B cell (primary cell): ENCODE data around the gene CNTNAP2. TPM values are rescaled to one million over a fixed set of nuclear protein-coding genes. Genes with fewer than 3 reads are reported as not detected.

Experiments
- ATAC-seq: fragments of 200-7000 bp; cut with Tn5 transposase; one replicate; pipeline ENCODE4 v1.10.0; 2021; ENCODE audit warnings: low read depth, mild to moderate bottlenecking, moderate number of reproducible peaks, moderate library complexity
- CTCF ChIA-PET: fragments of 350-600 bp; sonication (Branson Sonifier 250); formaldehyde crosslinking; loops from one replicate; lab custom pipeline; 2021; ENCODE audit warnings: antibody characterized with exemption, inconsistent platforms; lab: Charles Lee
- POLR2A ChIA-PET: fragments of 350-600 bp; sonication (Branson Sonifier 250); formaldehyde crosslinking; loops from one replicate; lab custom pipeline; 2021; ENCODE audit warnings: antibody characterized with exemption; lab: Charles Lee
- DNase-seq: peaks from one replicate; pipeline ENCODE4 v3.0.0; 2013
- H2AFZ ChIP-seq: 2 replicates; pipeline ENCODE4 v1.6.1; 2012; ENCODE audit warnings: mild to moderate bottlenecking, low read depth, low read length; ENCODE audit not compliant: insufficient read depth, poor library complexity, severe bottlenecking
- H3K27ac ChIP-seq, 2 donors: 1 replicate in 1 of 2; 2 replicates in 1 of 2; pipeline ENCODE4 v1.5.1; 2012 to 2013; ENCODE audit warnings: low read length in 2 of 2, mild to moderate bottlenecking in 2 of 2, moderate library complexity in 1 of 2
- H3K27me3 ChIP-seq, 4 experiments: fragments of 200-600 bp in 1 of 4; sonication (generic) in 1 of 4; replicated peaks in 1 of 4; 1 replicate in 2 of 4; 2 replicates in 2 of 4; pipeline versions ENCODE4 v1.6.1 to v1.7.0; 2013 to 2016; ENCODE audit warnings: low read length in 3 of 4, mild to moderate bottlenecking in 2 of 4, mixed read lengths in 1 of 4, moderate library complexity in 1 of 4; ENCODE audit not compliant: insufficient read depth in 4 of 4, control insufficient read depth in 3 of 4; ENCODE audit errors: control extremely low read depth in 1 of 4
- H3K36me3 ChIP-seq, 2 experiments: replicated peaks in 1 of 2; 1 replicate in 1 of 2; 2 replicates in 1 of 2; pipeline versions ENCODE4 v1.6.1 to v1.7.1; 2013; ENCODE audit warnings: low read length in 1 of 2; ENCODE audit not compliant: insufficient read depth in 2 of 2, control insufficient read depth in 1 of 2; ENCODE audit errors: control extremely low read depth in 1 of 2, extremely low read depth in 1 of 2
- H3K4me1 ChIP-seq, 2 donors: fragments of 200-600 bp in 1 of 2; sonication (generic) in 1 of 2; 1 replicate in 1 of 2; 2 replicates in 1 of 2; pipeline versions ENCODE4 v1.5.1 to v1.6.1; 2013 to 2017; ENCODE audit warnings: low read length in 2 of 2; ENCODE audit not compliant: control insufficient read depth in 2 of 2, insufficient read depth in 2 of 2
- H3K4me2 ChIP-seq: replicated peaks from 2 replicates; pipeline ENCODE3; 2012; ENCODE audit warnings: mild to moderate bottlenecking, low read depth, low read length; ENCODE audit not compliant: poor library complexity, severe bottlenecking
- H3K4me3 ChIP-seq, 5 experiments: fragments of 200-600 bp in 1 of 5; sonication (generic) in 1 of 5; 1 replicate in 3 of 5; 2 replicates in 2 of 5; pipeline versions ENCODE4 v1.5.1 to v1.7.0; 2011 to 2016; ENCODE audit warnings: low read length in 4 of 5, mild to moderate bottlenecking in 4 of 5, low read depth in 2 of 5, control low read depth in 1 of 5, moderate library complexity in 1 of 5; ENCODE audit not compliant: insufficient read depth in 1 of 5; ENCODE audit errors: control extremely low read depth in 1 of 5, extremely low read depth in 1 of 5
- H3K79me2 ChIP-seq: fragments of 200-600 bp; sonication (generic); one replicate; pipeline ENCODE4 v1.6.0; 2016; ENCODE audit warnings: low read length; ENCODE audit not compliant: control insufficient read depth, insufficient read depth
- H3K9ac ChIP-seq: fragments of 200-600 bp; sonication (generic); 2 replicates; pipeline ENCODE4 v1.6.1; 2017; ENCODE audit warnings: mild to moderate bottlenecking, low read length, moderate library complexity
- H3K9me3 ChIP-seq, 3 donors: one replicate each; pipeline versions ENCODE4 v1.6.1 to v1.7.1; 2013; ENCODE audit warnings: low read length in 2 of 3; ENCODE audit not compliant: control insufficient read depth in 2 of 3, insufficient read depth in 1 of 3; ENCODE audit errors: control extremely low read depth in 1 of 3
- H4K20me1 ChIP-seq: 2 replicates; pipeline ENCODE4 v1.6.0; 2012; ENCODE audit warnings: mild to moderate bottlenecking, low read length; ENCODE audit not compliant: insufficient read depth, control insufficient read depth, poor library complexity, severe bottlenecking
- H3K27ac Mint-ChIP-seq: one replicate; pipeline ENCODE4 v1.8.0; 2021; ENCODE audit warnings: mixed read lengths
- H3K27me3 Mint-ChIP-seq: one replicate; pipeline ENCODE4 v1.8.0; 2021; ENCODE audit warnings: mixed read lengths
- H3K4me1 Mint-ChIP-seq: one replicate; pipeline ENCODE4 v1.8.0; 2021; ENCODE audit warnings: mixed read lengths
- H3K4me3 Mint-ChIP-seq: one replicate; pipeline ENCODE4 v1.8.0; 2021; ENCODE audit warnings: mixed read lengths
- H3K9me3 Mint-ChIP-seq: one replicate; pipeline ENCODE4 v1.8.0; 2022; ENCODE audit warnings: mixed read lengths; ENCODE audit not compliant: insufficient read depth
- EZH2 ChIP-seq: IDR thresholded peaks from 2 replicates; pipeline ENCODE4 v1.6.1; 2012; ENCODE audit warnings: borderline replicate concordance, low read depth, mild to moderate bottlenecking, moderate library complexity, low read length; ENCODE audit not compliant: insufficient read depth, poor library complexity, severe bottlenecking
- WGBS: methylation state at CpG from one replicate; pipeline ENCODE4 v1.1.5; 2013; ENCODE audit warnings: missing lambda C conversion rate; ENCODE audit not compliant: insufficient coverage; 5-methylcytosine and 5-hydroxymethylcytosine counted together
- intact Hi-C: fragments of 100-400 bp; cut with micrococcal nuclease; formaldehyde crosslinking; loops from one replicate; pipeline ENCODE4 v1.10.0; 2022
- polyA plus RNA-seq: library from polyadenylated mRNA; depleted of rRNA; stranded (reverse); fragments of >200 nt; gene quantifications from 2 replicates; pipeline ENCODE4 v1.2.3, GENCODE V29; 2012
- total RNA-seq, 2 donors: library from RNA; stranded (reverse); fragments of 120-200 nt in 1 of 2; gene quantifications; 1 replicate in 1 of 2; 2 replicates in 1 of 2; pipeline versions ENCODE4 v1.2.3 to v1.2.4, GENCODE V29; 2013 to 2022
- TF ChIP-seq, protein P1 (sequence below): fragments of 200-600 bp; IDR thresholded peaks from one replicate; pipeline ENCODE4 v1.8.0; 2022; ENCODE audit warnings: antibody characterized with exemption, mild to moderate bottlenecking

Gene CNTNAP2
- total and polyA plus RNA-seq, 2 donors (not counting 1 experiment from before 2014, with no cell fraction given) = 7.4 to 16.6 TPM

DNA sequence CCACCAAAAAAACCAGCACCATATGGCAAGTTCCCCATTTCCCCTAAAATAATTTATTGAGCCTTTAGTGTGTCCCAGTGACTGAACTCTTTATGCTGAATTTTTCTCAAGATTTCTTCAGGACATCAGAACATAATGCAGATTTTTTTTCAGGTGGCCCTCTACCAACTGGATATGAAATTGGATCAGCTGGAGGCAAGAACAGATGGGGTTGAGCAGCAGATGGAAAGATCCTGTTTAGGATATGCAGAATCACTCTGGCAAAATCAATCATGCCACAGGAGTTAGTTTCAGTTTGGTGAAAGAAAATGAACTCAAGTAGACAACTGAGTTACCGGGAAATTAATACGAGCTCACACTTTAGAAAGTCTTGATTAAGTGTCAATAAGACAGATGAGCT is 1712.4 kb downstream of the CNTNAP2 start:
- no CpG with 5 or more reads among the region's 2 CpGs for WGBS
- ChIA-PET CTCF (no interaction called here), POLR2A (no interaction called here)
- intact Hi-C loops = no loop called here
- no peak for DNase-seq
- Histone ChIP-seq H3K9me3 (no peaks in the 10 kb centered on the region), H3K4me2 (no peak overlapping the region), H2AFZ (no peak overlapping the region), H3K79me2 (no peaks in the 10 kb centered on the region), H4K20me1 (no peaks in the 10 kb centered on the region), H3K4me1 (no peaks in the 10 kb centered on the region), H3K4me3 (no peak overlapping the region), H3K27me3 (no peaks in the 10 kb centered on the region), H3K36me3 (no peaks in the 10 kb centered on the region), H3K9ac (no peak overlapping the region), H3K27ac (no peak overlapping the region)
- no peak overlapping the region for H3K4me3 Mint-ChIP-seq
- H3K4me1 Mint-ChIP-seq = no peaks in the 10 kb centered on the region
- H3K27me3 Mint-ChIP-seq = no peaks in the 10 kb centered on the region
- no peak overlapping the region for H3K27ac Mint-ChIP-seq
- TF ChIP-seq, protein P1, sequence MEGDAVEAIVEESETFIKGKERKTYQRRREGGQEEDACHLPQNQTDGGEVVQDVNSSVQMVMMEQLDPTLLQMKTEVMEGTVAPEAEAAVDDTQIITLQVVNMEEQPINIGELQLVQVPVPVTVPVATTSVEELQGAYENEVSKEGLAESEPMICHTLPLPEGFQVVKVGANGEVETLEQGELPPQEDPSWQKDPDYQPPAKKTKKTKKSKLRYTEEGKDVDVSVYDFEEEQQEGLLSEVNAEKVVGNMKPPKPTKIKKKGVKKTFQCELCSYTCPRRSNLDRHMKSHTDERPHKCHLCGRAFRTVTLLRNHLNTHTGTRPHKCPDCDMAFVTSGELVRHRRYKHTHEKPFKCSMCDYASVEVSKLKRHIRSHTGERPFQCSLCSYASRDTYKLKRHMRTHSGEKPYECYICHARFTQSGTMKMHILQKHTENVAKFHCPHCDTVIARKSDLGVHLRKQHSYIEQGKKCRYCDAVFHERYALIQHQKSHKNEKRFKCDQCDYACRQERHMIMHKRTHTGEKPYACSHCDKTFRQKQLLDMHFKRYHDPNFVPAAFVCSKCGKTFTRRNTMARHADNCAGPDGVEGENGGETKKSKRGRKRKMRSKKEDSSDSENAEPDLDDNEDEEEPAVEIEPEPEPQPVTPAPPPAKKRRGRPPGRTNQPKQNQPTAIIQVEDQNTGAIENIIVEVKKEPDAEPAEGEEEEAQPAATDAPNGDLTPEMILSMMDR = no peak
- no peak for TF ChIP-seq EZH2
- ATAC-seq = no peak
- H3K9me3 Mint-ChIP-seq = peaks cover 4% of the 10 kb centered on the region

DNA sequence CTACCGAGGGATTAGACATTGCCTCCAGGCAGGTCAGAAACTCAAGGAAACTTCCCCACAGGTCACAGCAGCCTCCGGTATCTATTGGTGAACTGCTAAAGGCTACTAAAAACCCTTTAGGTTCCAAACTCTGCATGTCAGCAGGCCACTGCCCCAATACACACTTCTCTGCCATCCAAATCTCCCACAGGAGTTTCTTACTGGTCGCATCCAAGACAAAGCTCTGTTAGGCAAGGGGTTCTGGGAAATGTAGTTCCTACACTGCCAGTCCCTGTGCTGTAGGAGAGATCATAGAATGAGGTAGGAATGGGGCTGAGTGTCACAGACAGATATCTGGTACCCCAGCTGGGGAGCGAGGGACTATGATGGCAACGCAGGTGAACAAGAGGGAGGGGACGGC is 1717.0 kb downstream of the CNTNAP2 start:
- H2AFZ ChIP-seq = no peak overlapping the region
- WGBS = 92% methylated on average over 3 of the region's 6 CpGs
- H3K27ac Mint-ChIP-seq = no peak overlapping the region

More for the DNA sequence above, 1717.0 kb downstream of the CNTNAP2 start:
- H3K4me2 ChIP-seq = no peak overlapping the region
- H3K27me3 ChIP-seq = no peaks in the 10 kb centered on the region
- Mint-ChIP-seq H3K4me1 (no peaks in the 10 kb centered on the region), H3K4me3 (no peak overlapping the region), H3K9me3 (peaks cover 4% of the 10 kb centered on the region), H3K27me3 (no peaks in the 10 kb centered on the region)
- ATAC-seq = no peak
- H3K9me3 ChIP-seq = peaks cover 0 to 6% (median 0%) of the 10 kb centered on the region in 3 donors
- POLR2A ChIA-PET = no interaction called here
- no peak overlapping the region for H3K9ac ChIP-seq
- no peaks in the 10 kb centered on the region for H4K20me1 ChIP-seq
- H3K27ac ChIP-seq = no peak overlapping the region
- no peaks in the 10 kb centered on the region for H3K36me3 ChIP-seq
- intact Hi-C loops = no loop called here
- no peak for TF ChIP-seq EZH2
- TF ChIP-seq, protein P1 = no peak
- CTCF ChIA-PET = interaction anchor here (0.7 kb wide), 1 partner anchor 9 kb away, joined by 4 read pairs; no protein-coding TSS in a partner anchor
- H3K4me1 ChIP-seq = no peaks in the 10 kb centered on the region
- DNase-seq = no peak
- no peaks in the 10 kb centered on the region for H3K79me2 ChIP-seq
- no peak overlapping the region for H3K4me3 ChIP-seq
